ENCODE measurements around the gene ALKAL2.
"Not testable (repeated sequence)": the region's sequence is repeated elsewhere in the genome, so short reads cannot be mapped to it uniquely, and the experiment has no call there.

The ALKAL2 gene, protein sequence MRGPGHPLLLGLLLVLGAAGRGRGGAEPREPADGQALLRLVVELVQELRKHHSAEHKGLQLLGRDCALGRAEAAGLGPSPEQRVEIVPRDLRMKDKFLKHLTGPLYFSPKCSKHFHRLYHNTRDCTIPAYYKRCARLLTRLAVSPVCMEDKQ

DNA sequence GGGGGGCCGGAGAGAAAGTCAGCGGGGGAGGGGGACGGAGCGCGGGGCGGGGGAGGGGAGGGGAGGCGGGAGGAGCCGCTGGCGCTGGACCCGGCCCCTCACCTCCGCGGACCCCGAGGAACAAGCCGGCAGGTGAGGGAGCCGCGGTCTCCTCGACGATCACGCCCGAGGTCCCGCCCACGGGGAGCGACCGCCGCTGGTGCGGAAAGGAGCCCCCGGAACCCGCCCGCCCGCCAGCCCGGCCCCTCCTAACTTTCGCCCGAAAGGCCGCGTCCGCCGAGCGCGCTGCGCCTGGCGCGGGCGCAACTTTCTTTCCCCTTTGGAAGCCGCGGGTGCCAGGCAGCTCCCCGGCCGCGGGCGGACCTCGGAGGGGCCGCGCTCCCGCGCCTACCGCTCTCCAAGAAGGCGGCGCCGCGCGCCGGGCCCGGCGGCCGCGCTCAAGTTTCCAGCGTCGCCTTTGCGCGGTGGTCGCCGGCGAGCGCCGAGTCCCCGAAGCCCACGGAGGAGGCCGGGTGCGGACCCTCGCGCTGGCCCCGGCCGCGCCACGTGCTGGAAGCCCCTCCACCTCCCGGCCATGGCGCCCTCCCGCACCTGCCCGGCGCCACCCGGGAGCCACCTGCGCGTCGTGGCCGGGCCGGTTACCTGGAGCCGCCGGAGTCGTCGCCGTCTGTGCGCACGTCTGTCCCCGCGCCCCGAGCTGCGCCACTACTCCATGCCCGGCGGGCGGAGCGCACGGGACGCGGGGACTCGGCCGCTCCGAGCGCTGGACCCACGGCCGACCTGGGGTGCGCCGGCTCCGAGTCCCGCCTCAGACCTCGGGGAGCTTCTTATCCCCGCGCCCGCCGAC is at the start of gene ALKAL2:
ALKAL2 (minus strand) TSS at position 181 of the 847 bp plus-strand sequence. CDS start 256 bp downstream, outside the sequence.
- DNase-seq (ENCODE audit: low spot score in 2 of 2) (no peak), ATAC-seq (replicated peaks; ENCODE audit: extremely low read depth, poor library complexity, severe bottlenecking) (peak; percentile 42)
- Mint-ChIP-seq H3K4me3 (no peak within 1 kb of the TSS), H3K4me1 (no peaks in the 10 kb centered on the region), H3K27ac (ENCODE audit: low read depth) (no peak within 1 kb of the TSS), H3K27me3 (peaks cover 25% of the 10 kb centered on the region), H3K9me3 (no peaks in the 10 kb centered on the region), H3K36me3 (ENCODE audit: insufficient read depth) (peaks cover 4% of the 10 kb centered on the region)

DNA sequence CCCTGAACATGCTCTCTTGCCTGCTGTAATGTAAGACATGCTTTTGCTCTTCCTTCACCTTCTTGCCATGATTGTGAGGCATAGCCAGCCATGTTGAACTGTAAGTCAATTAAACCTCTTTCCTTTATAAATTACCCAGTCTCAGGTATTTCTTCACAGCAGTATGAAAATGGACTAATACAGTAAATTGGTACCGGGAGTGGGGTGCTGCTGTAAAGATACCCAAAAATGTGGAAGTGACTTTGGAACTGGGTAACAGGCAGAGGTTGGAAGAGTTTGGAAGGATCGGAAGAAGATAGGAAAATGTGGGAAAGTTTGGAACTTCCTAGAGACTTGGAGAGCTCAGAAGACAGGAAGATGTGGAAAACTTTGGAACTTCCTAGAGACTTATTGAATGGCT is 49.1 kb upstream of the ALKAL2 start:
- H3K36me3 Mint-ChIP-seq (ENCODE audit: insufficient read depth); DNase-seq (ENCODE audit: low spot score in 2 of 2); H3K4me3 Mint-ChIP-seq; ATAC-seq (replicated peaks; ENCODE audit: extremely low read depth, poor library complexity, severe bottlenecking); H3K4me1 Mint-ChIP-seq; H3K27ac Mint-ChIP-seq (ENCODE audit: low read depth): not testable (repeated sequence)
- H3K9me3 Mint-ChIP-seq, result peaks cover 30% of the 10 kb centered on the region
- H3K27me3 Mint-ChIP-seq, result peaks cover 41% of the 10 kb centered on the region

DNA sequence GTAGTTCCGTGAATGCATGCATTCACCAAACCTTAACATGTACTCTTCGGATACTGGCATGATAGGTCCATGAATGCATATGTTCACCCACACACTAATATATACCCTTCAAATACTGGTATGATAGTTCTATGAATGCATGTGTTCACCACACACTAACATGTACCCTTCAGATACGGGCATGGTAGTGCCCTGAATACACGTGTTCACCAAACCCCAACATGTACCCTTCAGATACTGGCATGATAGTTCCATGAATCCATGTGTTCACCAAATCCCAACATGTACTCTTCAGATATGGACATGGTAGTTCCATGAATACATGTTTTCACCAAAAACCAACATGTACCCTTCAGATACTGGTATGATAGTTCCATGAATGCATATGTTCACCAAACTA is 48.5 kb upstream of the ALKAL2 start:
- no peak for ATAC-seq (replicated peaks; ENCODE audit: extremely low read depth, poor library complexity, severe bottlenecking)
- Mint-ChIP-seq H3K27me3 (peaks cover 47% of the 10 kb centered on the region), H3K4me3 (no peak overlapping the region)

DNA sequence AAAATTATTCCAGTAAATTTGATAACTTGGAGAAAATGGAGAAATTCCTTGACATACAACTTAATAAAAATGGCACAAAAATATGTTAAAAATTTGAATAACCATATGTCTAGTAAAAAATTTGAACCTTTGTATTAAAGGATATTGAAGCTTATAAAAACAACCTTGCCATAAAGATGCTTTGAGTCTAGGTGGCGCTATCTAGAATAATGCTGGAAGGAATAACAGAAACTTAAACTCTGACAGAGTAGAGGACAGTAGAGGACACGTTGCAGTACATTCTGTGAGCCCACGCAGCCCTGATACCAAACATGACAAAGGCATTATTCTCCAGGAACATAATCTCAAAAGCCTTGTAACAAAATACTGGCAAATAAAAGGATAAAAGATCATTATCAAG is 44.7 kb upstream of the ALKAL2 start:
- Mint-ChIP-seq H3K4me1 (no peaks in the 10 kb centered on the region), H3K27ac (ENCODE audit: low read depth) (no peak overlapping the region), H3K4me3 (no peak overlapping the region), H3K9me3 (peaks cover 20% of the 10 kb centered on the region), H3K36me3 (ENCODE audit: insufficient read depth) (no peaks in the 10 kb centered on the region), H3K27me3 (peaks cover 65% of the 10 kb centered on the region)
- ATAC-seq (replicated peaks; ENCODE audit: extremely low read depth, poor library complexity, severe bottlenecking), result no peak
- no peak for DNase-seq (ENCODE audit: low spot score in 2 of 2)

More for the DNA sequence above, 48.5 kb upstream of the ALKAL2 start:
- Mint-ChIP-seq H3K36me3 (ENCODE audit: insufficient read depth) (no peaks in the 10 kb centered on the region), H3K27ac (ENCODE audit: low read depth) (no peak overlapping the region), H3K4me1 (no peaks in the 10 kb centered on the region), H3K9me3 (peaks cover 30% of the 10 kb centered on the region)
- DNase-seq (ENCODE audit: low spot score in 2 of 2), result no peak

DNA sequence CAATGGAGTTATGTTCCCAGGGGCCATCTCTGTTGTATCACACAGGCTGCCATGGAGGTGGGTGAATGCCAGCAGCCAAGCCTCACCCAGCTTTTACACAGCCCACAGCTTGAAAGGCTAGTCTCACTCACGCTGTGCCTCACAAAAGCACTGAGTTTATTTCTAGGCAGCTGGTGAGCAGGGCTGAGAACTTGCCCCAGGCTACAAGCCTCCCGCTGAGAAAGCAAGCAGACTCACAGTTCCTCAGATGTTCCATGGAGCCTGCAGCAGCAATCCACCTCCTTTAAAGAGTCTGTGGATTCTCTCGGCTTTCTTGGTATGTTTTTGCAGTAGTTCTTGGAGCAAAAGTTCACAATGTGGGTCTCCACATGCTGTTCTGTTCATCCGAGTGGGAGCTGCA is 40.9 kb upstream of the ALKAL2 start:
- Mint-ChIP-seq H3K27me3 (peaks cover 87% of the 10 kb centered on the region), H3K27ac (ENCODE audit: low read depth) (no peak overlapping the region), H3K4me3 (no peak overlapping the region), H3K9me3 (no peaks in the 10 kb centered on the region), H3K36me3 (ENCODE audit: insufficient read depth) (no peaks in the 10 kb centered on the region), H3K4me1 (peaks cover 5% of the 10 kb centered on the region)
- DNase-seq (ENCODE audit: low spot score in 2 of 2) (no peak), ATAC-seq (replicated peaks; ENCODE audit: extremely low read depth, poor library complexity, severe bottlenecking) (no peak)

DNA sequence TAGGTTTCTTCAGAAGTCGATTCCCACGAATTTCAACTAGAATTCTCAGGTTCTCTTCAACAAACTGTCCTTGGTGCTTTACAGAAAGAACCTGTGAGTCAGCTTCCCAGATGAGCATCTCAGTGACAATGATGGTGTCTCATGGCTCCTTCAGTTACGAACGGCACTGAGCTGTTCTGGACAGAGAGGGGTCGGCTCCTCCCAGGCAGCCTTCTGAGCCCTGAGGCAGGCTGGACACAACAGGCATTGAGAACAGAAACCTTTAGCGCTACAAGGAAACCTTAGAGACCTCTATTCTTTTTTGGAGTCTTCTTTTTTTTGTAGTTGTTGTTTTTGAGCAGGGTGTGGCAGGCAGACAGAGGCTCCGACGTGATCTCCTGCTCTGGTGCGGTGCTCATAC is 35.1 kb upstream of the ALKAL2 start:
- Mint-ChIP-seq H3K36me3 (ENCODE audit: insufficient read depth) (peaks cover 3% of the 10 kb centered on the region), H3K27me3 (peaks cover 37% of the 10 kb centered on the region)

DNA sequence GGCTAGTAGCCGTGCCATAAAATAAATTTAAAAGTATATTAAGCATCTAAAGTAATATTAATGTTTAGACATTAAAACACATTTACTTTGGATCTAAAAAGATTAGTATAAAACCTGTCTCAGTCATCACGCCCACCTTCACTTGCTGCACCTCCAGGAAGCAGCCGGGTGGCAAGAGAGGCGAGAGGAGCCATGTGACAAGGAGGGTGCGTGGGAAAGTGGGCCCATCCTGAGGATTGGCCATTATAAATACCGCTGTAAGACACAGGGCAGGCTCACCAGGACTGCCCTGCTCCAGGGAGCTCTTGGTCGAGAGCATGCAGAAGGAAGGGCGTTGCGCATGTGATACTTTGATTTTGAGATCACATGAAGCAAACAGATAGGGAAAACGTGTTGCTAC is 34.4 kb upstream of the ALKAL2 start:
- no peaks in the 10 kb centered on the region for H3K9me3 Mint-ChIP-seq
- peaks cover 3% of the 10 kb centered on the region for H3K36me3 Mint-ChIP-seq (ENCODE audit: insufficient read depth)
- no peak for ATAC-seq (replicated peaks; ENCODE audit: extremely low read depth, poor library complexity, severe bottlenecking)
- peaks cover 30% of the 10 kb centered on the region for H3K27me3 Mint-ChIP-seq
- no peak overlapping the region for H3K4me3 Mint-ChIP-seq
- H3K4me1 Mint-ChIP-seq, result peaks cover 31% of the 10 kb centered on the region
- H3K27ac Mint-ChIP-seq (ENCODE audit: low read depth), result no peak overlapping the region
- no peak for DNase-seq (ENCODE audit: low spot score in 2 of 2)

More for the DNA sequence above, 35.1 kb upstream of the ALKAL2 start:
- DNase-seq (ENCODE audit: low spot score in 2 of 2), result no peak
- Mint-ChIP-seq H3K4me3 (no peak overlapping the region), H3K4me1 (peaks cover 25% of the 10 kb centered on the region), H3K9me3 (no peaks in the 10 kb centered on the region), H3K27ac (ENCODE audit: low read depth) (no peak overlapping the region)
- ATAC-seq (replicated peaks; ENCODE audit: extremely low read depth, poor library complexity, severe bottlenecking), result no peak

DNA sequence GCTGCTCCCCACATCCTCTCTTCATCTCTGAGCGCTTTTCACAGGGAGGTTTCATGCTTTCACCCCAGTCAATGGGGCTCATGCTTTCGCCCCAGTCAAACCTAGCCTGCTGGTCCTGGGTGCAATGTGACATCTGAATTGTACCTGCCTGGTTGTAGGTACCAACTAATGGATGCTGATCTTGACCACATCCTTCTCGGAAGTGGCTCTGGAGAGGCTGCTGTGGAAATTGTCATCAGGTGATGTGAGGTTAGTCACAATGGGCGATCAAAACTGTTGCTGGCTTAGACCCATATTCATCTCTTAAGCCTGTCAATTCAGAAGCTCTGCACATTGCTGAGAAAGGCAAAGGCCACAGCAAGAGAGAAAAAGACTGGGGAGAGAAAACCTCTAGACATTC is 32.7 kb upstream of the ALKAL2 start:
- no peak for DNase-seq (ENCODE audit: low spot score in 2 of 2)
- H3K4me3 Mint-ChIP-seq, result peak overlapping the region; percentile 28

DNA sequence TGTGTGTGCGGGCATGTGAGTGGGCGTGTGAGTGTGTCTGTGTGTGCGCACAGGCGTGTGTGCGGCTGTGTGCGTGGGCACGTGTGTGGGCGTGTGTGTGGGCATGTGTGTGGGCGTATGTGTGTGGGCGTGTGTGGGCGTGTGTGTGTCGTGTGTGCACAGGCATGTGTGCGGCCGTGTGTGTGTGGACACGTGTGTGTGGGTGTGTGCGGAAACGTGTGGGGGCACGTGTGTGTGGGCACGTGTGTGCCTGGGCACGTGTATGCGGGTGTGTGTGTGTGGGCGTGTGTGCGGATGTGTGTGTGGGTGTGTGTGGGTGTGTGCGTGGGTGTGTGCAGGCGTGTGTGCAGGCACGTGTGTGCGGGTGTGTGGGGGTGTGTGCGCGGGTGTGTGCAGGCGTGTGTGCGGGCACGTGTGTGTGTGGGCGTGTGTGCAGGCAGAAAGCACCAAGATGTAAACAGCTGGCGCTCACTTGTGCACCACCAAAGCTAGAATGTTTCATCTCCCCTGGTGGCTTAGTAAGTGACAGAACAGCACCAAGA is 31.2 kb upstream of the ALKAL2 start:
- no peak overlapping the region for H3K4me3 Mint-ChIP-seq
- no peak for DNase-seq (ENCODE audit: low spot score in 2 of 2)
- peaks cover 3% of the 10 kb centered on the region for H3K27me3 Mint-ChIP-seq

More for the DNA sequence above, 32.7 kb upstream of the ALKAL2 start:
- no peak overlapping the region for H3K27ac Mint-ChIP-seq (ENCODE audit: low read depth)
- no peaks in the 10 kb centered on the region for H3K9me3 Mint-ChIP-seq
- no peak for ATAC-seq (replicated peaks; ENCODE audit: extremely low read depth, poor library complexity, severe bottlenecking)
- H3K4me1 Mint-ChIP-seq, result peaks cover 32% of the 10 kb centered on the region
- H3K36me3 Mint-ChIP-seq (ENCODE audit: insufficient read depth), result peaks cover 3% of the 10 kb centered on the region
- H3K27me3 Mint-ChIP-seq, result peaks cover 17% of the 10 kb centered on the region

DNA sequence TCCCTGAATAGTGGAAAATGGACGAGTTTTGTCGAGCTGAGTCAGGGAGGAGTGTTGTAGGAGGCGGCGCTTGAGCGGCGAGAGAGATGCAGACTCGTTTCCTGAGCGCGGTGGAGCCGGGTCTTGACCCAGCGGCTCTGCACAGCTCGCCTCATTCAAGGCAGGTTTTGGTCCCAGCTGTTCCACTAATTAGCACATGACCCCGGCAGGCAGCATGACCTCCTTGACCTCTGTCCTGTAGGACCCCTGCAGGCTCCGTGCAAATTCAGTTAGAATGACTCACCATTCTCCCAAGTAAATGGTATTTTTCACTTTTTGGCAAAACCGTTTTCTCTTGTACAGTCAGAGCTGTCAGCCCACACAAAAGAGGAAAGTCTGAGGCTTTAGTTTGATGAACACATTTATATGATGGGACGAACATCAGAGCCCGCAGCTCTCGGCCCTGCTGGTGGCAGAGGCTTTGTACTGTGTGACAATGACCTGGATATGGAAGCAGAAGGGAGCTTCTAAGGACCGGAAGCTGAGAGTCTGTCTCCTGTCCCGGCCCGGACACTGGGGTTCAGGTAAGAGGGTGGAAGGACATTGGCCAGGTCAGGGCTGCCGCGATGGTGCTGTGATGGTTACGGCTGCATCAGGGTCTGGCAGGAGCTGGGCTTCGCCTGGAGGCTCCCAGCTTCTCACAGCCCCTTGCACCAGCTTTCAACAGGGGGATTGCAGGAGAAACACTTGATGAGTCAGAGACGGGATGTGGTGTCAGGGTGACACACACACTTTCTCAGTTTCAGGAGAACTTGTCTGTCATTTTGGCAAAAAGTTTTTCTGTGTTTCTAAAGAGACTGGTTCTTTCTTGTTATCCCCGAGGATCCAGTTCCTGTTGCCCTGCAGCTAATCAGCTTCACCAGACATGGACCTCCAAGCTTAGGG is 29.9 kb upstream of the ALKAL2 start:
- no peak for DNase-seq (ENCODE audit: low spot score in 2 of 2)
- Mint-ChIP-seq H3K36me3 (ENCODE audit: insufficient read depth) (peaks cover 3% of the 10 kb centered on the region), H3K27me3 (no peaks in the 10 kb centered on the region), H3K27ac (ENCODE audit: low read depth) (peak overlapping the region; percentile 91), H3K4me3 (peak overlapping the region; percentile 76), H3K9me3 (no peaks in the 10 kb centered on the region), H3K4me1 (peaks cover 29% of the 10 kb centered on the region)
- peak; percentile 87 for ATAC-seq (replicated peaks; ENCODE audit: extremely low read depth, poor library complexity, severe bottlenecking)

More for the DNA sequence above, 31.2 kb upstream of the ALKAL2 start:
- peaks cover 29% of the 10 kb centered on the region for H3K4me1 Mint-ChIP-seq
- no peaks in the 10 kb centered on the region for H3K9me3 Mint-ChIP-seq
- ATAC-seq (replicated peaks; ENCODE audit: extremely low read depth, poor library complexity, severe bottlenecking), result no peak
- H3K36me3 Mint-ChIP-seq (ENCODE audit: insufficient read depth), result peaks cover 3% of the 10 kb centered on the region
- H3K27ac Mint-ChIP-seq (ENCODE audit: low read depth), result peak overlapping the region; percentile 91

DNA sequence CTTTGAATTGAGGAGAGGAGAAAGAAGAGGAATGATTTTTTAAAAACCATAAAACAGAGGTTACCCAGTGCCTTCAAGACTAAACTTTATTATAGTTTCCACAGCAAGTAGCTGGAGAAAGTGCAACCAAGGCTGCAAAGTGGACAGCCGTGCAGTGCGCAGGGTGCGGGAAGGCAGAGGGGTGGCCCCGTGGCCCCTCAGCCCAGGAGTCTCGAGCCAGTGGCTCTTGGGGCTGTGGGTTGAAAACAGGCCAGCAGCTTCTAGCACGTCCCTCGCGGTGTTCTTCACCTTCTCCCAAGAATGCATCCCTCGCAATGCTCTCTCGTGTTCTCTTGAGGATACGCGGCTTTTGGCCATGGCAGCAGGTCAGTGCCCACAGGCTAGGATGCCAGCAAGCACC is 28.5 kb upstream of the ALKAL2 start:
- Mint-ChIP-seq H3K9me3 (no peaks in the 10 kb centered on the region), H3K27me3 (no peaks in the 10 kb centered on the region), H3K4me1 (peaks cover 29% of the 10 kb centered on the region), H3K36me3 (ENCODE audit: insufficient read depth) (peaks cover 3% of the 10 kb centered on the region), H3K27ac (ENCODE audit: low read depth) (no peak overlapping the region), H3K4me3 (no peak overlapping the region)
- DNase-seq (ENCODE audit: low spot score in 2 of 2) (no peak), ATAC-seq (replicated peaks; ENCODE audit: extremely low read depth, poor library complexity, severe bottlenecking) (no peak)

DNA sequence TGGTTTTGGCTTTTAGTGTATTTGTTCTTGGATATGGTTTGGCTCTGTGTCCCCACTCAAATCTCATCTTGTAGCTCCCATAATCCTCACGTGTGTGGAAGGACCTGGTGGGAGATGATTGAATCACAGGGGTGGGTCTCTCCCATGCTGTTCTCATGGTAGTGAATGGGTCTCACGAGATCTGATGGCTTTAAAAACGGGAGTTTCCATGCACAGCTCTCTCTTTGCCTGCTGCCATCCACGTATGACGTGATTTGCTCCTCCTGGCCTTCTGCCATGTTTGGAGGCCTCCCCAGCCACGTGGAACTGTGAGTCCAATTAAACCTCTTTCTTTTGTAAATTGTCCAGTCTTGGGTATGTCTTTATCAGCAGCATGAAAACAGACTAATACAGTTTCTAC is 28.0 kb upstream of the ALKAL2 start:
- not testable (repeated sequence) for H3K36me3 Mint-ChIP-seq (ENCODE audit: insufficient read depth); H3K27ac Mint-ChIP-seq (ENCODE audit: low read depth); ATAC-seq (replicated peaks; ENCODE audit: extremely low read depth, poor library complexity, severe bottlenecking); H3K9me3 Mint-ChIP-seq; H3K27me3 Mint-ChIP-seq; DNase-seq (ENCODE audit: low spot score in 2 of 2); H3K4me3 Mint-ChIP-seq
- H3K4me1 Mint-ChIP-seq, result peaks cover 29% of the 10 kb centered on the region

Measured in central memory CD8-positive, alpha-beta T cell (primary cell).